GDM1 (cell line): ENCODE data around the gene GPR157.
A peak's percentile ranks its signal among the peaks of the same experiment; 100 is the strongest.

Experiments
- DNase-seq: peaks from one replicate; lab custom pipeline; 2025; lab: John Stamatoyannopoulos, UW

The GPR157 gene

DNA sequence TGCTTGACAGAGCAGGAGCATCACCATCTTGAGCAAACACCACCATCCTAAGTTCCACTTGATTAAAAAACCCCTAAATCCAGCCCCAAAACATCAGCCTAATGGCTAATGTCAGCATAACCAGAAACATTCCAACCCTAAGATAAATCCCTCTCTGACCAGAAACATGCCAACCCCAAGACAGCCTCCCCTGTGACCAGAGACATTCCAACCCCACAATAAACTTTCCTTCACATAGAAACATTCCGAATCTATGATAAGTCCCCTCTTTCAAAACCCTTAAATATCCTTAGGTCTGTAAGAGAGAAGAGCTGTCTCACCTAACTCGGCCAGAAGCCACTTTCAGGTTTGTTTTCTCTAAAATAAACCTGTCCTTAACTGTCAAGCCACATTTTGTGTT is 42.1 kb downstream of the GPR157 start:
- DNase-seq, result no peak

DNA sequence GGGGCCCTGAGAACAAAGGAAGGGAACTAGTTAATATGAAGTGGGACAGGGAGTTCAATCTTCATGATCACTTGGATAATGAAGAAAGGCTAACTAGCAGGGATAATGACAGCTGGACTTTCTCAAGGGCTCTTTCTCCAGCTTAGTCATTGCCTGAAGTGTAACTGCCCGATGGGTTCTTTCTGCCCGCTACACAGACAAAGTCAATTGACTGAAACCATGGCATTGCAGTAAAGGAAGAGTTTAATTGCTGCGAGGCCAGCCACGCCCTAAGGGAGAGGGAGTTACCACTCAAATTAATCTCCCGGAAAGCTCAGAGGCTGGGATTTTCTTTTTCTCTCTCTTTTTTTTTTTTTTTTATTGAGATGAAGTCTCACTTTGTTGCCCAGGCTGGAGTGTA is 42.9 kb downstream of the GPR157 start:
- DNase-seq, result no peak

DNA sequence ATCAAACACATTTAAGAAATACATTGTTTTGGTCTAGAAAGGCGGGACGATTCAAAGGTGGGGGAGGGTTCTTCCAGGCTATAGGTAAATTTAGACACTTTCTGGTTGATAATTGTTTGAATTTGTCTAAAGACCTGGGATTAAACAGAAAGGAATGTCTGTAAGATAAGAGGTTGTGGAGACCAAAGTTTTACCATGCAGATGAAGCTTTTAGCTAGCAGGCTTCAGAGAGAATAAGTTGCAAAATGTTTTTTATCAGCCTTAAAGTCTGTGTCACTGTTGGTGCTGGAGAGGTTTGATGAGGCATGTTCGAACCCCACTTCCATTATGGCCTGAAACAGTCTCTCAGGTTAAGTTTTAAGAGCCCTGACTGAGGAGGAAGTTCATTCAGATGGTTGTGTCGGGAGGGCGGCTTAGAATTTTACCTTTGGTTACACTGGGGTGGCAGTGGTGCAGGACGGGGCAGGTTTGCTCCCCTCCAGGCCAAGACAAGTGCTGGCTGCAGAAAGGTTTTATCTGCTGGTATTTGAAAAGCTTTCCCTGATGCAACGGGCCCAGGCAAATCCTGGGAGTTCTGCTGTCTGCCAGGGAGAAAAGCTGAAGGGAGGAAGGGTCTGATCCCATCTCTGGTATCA is 43.5 kb downstream of the GPR157 start:
- no peak for DNase-seq

DNA sequence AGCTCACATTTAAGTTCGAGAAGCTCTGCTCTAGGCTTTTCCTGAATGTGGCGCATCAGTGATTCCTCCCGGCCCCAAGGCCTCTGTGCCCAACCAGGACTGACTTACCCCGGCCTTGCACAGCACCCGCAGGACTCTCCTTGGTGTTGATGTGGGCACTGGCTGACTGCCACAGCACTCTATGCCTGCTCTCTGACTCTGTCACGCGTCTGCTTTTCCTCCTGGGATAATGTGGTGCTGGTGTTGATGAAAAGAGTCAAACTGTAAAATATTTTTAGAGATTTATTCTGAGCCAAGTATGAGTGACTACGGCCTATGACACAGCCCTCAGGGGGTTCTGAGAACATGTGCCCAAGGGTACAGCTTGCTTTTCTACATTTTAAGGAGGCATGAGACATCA is 44.0 kb downstream of the GPR157 start:
- DNase-seq, result no peak

DNA sequence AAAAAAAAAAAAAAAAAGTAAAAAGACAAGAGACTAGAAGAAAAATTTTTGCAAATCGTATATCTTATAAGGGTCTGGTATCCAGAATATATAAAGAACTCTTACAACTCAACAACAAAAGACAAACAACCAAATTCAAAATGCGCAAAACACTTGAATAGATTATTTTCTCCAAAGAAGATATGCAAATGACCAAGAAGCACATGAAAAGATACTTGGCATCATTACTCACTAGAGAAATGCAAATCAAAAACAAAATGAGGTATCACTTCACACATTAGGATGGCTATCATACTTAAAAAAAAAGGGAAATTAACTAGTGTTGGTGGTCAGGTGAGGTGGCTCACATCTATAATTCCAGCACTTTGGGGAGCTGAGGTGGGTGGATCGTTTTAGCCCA is 47.4 kb downstream of the GPR157 start:
- DNase-seq, result no peak

DNA sequence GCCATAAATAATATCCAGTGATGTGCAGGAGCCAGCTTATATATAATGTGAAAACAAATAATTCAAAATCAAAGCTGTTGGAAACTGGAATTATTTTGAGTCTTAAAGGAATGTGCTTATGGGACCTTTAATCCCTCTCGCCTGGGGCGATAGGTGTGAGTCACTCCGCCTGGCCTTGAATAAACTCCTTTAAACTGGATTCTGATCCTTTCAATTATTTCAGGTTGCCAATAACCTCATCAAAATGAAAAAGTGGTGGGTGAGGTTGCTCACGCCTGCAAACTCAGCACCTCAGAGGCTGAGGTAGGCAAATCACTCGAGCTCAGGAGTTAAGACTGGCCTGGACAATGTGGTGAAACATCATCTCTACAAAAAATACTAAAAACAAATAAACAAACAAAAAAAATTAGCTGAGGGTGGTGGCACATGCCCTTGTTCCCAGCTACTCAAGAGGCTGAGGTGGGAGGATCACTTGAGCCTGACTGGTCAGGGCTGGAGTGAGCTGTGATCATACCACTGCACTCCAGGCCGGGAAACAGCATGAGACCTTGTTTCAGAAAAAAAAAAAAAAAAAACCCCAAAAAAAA is 48.1 kb downstream of the GPR157 start:
- DNase-seq, result no peak

DNA sequence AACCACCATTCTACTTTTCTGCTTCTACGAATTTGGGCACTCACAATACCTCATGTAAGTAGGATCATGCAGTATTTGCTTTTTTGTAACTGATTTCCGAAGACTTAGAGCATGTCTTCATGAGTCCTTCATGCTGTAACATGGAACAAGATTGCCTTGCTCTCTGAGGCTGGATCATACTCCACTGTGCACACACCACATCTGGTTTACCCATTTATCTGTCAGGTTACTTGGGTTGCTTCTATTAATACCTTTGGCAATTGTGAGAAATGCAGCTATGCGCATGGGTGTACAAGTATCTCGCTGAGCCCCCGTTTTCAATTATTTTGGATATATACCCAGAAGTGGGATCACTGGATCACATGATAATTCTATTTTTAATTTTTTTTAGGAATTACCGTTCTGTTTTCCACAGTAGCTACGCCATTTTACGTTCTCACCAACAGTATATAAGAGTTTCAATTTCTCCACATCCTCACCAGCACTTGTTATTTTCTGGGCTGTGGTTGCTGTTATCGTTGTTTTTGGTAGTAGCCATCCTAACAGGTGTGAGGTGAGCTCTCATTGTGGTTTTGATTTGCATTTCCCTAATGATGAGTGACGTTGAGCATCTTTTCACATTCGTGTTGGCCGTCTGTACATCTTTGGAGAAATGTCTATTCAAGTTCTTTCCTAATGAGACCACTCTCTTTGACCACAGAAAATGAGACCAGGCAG is 48.8 kb downstream of the GPR157 start:
- no peak for DNase-seq

DNA sequence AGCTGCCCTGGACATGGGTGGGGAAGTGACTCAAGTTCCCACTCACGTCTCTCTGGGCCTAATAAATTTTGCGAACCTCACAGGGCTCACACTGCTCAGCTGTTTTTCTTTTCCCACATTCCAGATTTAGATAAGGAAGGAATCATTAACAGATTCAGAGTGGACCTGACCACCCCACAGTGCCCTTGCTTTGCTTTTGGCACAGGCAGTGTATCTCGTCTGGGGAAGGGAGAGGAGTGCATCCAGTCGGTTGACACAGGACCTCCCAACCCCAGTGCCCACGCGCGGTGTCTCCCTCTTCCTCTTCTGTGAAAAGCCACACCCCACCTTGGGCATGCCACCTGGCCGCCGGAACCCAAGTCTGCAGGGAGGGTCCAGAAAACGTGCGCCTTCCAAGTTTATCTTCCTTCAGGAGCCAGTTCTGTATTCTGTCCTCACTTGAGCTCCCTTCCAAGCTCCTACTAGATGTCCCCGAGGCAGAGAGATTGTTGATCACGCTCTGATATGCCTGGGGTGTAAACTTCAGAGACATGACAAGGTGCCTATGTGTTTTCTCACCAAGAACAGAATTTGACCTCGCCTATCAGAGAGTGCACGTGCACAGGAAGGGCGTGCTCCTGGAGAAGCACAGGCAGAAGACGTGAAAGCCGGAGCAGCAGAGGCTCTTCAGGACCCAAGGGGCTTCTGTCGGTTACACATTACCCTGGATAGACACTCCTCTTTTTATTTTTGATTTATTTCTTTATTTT is 50.0 kb downstream of the GPR157 start:
- no peak for DNase-seq

DNA sequence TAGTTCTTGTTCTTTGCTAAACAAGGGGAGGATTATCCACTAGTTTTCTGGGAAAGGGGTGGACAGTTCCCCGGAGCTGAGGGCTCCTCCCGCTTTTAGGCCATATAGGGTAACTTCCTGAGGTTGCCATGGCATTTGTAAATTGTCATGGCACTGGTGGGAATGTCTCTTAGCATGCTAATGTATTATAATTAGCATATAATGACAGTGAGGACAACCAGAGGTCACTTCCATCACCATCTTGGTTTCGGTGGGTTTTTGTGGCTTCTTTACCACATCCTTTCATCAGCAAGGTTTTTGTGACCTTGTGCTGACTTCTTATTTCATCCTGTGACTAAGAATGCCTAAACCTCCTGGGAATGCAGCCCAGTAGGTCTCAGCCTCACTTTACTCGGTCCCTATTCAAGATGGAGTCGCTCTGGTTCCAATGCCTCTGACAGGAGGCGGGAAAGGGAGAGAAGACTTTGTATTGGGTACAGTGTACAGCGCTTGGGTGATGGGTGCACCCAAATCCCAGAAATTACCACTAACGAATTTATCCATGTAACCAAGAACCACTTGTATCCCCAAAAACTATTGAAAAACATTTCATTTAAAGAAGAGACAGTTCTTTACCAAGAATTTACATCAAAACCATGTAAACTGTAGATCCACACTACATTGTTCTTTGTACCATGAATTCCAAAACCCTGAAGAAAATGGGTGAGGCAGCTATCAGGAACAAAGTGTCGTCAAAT is 50.7 kb downstream of the GPR157 start:
- peak; percentile 21 for DNase-seq

DNA sequence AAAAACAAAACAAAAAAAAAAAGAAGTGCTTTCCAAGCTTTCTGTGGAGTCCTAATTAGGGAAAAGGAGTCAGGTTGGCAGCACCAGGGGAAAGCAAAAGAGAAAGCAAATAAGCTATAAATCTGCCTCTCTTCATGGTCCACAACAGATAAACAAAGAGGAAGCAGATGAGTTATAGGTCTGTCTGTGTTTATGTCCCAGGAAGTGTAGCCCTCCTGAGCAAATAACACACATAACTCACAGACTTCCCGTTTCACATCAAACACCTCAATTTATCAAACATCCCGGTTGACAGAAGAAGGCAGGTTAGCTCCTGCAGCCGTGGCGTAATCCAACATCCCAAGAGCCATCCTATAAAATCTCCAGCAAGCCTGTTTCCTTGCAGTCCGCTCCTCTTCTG is 53.9 kb downstream of the GPR157 start:
- peak; percentile 33 for DNase-seq

DNA sequence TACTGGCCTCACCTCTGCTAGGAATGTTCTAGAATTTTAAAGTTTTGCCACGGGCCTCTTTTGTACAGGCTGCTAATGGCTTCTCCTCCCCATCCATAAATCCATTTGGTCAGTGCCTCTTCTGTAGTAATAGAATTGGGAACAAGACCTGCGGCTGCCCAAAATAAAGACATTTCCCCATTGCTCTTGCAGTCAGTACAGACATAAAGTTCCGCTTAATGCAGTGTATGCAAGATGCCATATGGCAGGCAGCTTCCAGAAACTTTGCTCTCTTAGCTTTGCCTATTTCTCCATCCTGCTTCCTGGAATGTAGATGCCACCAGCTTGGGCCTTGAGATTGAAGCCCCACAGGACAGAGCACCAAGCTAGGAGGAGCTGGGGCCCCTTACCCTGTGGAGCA is 55.8 kb downstream of the GPR157 start:
- no peak for DNase-seq

DNA sequence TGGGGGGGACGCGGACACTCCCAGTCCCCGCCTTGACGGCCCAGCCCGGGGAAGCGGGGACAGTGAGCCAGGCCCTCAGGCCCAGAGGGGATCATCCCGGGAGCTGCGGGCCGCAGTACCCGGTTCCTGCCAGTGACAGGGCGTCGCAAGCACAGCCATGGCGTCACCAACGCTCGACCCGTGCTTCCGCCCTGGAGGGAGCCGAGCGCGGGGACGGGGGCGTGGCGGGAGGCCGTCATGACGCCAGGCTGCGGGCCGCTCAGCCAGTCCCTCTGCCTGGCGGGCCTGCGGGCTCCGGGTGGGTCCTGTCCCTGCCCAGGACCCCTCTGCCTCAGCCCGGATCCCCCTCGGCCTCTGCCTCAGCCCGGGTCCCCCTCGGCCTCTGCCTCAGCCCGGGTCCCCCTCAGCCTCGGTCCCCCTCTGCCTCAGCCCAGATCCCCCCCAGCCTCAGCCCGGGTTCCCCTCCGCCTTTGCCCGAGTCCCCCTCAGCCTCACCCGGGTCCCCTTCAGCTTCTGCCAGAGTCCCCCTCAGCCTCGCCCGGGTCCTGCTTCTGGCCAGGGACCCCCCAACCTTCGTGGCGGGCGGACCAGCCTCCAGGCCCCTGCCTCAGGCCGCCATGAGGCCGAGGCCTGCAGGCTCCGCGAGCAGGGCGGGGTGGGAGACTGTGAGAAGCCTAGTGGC is 57.2 kb downstream of the GPR157 start:
- DNase-seq, result no peak

DNA sequence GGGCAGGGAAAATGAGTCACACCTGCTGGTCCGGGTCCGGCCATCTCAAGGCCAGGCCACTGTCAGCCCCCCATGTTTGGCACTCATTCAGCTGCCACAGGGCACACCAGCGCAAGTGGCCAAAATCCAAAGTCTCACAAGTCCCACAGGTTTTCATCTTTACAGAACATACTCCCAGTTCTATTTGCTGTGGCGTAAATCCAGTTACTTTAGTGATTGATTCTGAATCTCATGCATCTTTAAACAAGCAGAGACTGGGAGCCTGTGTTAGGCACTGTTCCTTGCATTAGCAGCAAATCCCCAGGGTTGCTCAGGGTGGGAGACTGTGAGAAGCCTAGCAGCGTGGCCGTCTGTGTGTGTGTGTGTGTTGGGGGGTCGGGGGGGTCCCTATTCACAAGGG is 58.4 kb downstream of the GPR157 start:
- DNase-seq, result no peak

DNA sequence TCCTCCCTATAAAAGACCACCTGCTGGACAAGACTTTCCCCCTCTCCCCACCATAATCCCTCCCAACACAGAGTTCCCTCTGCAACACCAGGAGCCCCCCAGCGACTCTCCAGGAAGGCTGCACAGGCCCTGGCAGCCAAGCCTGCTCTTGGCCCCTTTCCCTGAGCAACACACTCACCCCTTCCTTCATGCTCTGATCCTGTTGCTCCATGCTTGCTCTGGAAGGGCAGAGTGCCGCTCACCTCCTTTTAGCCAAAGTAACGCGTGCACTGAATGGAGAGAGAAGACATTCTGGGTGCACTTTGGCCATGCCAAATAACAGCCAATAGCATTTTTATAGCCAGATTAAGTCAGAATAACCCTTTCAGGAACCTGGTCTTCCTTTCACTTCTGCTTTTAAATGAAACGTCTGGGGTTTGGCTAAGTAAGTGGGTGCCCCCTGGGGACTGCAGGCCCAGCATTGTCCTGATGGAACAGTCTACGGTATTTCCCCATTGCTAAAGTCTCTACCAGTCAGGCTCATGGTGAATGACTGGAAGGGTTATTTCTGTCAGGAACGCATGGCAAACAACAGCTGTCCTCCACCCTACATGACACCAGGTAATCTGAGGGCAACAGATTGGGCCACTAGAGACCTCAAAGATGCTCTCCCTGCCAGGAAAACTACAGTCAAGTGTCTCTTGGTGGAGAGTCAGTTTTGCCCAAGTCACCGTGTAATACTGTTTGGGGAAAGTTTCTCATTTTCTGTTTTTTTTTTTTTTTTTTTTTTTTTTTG is 59.4 kb downstream of the GPR157 start, which contains the start of gene SLC2A5:
TSS of gene SLC2A5 (minus strand) at position 310 of the 775 bp plus-strand sequence. CDS start at position 211, 99 bp downstream.
- DNase-seq, result peak; percentile 51

DNA sequence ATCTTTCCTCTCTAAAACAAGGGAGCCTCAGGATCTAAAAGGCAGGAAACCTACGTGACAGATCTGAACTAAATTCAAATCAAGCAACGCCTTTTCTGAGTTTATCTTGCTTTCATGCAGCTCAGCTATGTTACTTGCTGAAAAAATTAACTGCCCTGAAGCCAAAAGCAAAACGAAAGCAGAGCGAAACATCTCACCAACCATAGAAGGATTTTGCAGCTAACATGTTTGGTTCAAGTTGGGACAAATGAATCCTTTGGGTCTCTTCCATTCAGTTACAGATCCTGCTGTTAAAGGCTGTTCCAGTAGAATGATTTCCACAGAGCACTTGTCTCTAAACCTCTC is 59.9 kb downstream of the GPR157 start:
- DNase-seq, result no peak

DNA sequence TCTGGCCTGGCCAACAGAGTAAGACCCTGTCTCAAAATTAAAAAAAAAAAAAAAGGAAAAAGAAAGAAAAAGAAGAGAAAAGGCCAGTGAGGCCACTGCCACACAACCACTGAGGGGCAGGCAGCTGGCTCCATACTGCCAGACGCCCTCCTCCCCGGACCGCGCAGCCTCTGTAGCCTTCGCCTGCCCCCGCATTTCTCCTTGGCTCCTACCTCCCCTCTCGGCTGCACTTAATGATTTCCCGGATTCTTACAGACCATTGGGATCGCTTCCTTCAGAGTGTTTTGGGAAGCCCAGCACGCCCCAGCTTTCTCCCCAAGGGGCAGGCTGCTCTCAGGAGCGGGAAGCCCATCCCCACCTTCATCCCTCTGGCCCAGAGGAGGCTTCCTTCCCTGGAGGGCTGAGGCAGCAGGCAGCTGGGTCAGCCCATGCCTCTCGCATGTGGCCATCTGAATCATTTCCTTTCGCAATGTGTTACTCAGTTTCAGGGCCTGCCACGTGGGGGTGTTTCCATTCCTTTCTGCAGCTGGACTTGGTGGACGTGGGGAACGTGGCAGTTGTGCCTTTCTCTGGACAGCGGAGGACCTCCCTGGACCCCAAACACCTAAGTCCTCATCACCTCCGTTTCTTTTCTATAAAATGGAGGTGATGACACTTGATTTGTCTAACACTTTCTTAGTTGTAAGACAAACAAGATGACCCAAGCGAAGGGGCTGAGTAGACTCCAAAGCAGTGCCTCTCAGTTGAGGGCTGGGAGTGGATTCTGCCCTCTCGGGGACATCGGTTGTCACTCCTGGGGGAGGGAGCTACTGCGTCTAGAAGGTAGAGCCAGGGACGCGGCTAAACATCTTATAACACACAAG is 61.7 kb downstream of the GPR157 start:
- no peak for DNase-seq

DNA sequence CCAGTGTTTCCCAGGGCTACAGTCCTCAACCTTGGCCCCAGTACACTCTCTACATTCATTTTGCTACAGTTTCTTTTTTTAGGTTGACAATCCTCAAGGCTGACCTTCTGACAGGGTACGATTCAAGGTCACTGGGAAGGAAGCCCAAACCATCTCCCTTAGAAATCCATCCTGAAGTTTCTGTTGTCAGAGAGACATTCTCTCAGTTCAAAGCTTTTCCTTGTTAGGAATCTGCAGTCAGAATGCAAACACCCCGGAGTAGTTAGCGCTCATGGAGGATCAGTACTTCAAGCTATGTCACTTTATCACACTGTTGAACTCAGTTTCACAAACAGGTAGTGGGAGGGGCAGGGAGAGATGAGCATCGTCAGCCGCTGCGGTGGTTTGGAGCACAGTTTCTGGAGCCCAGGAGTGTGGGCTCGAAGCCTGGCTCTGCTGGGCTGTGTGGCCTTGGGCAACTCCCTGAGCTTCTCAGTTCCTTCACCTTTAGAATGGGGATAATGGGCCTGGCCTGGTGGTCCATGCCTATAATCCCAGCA is 63.6 kb downstream of the GPR157 start:
- no peak for DNase-seq

DNA sequence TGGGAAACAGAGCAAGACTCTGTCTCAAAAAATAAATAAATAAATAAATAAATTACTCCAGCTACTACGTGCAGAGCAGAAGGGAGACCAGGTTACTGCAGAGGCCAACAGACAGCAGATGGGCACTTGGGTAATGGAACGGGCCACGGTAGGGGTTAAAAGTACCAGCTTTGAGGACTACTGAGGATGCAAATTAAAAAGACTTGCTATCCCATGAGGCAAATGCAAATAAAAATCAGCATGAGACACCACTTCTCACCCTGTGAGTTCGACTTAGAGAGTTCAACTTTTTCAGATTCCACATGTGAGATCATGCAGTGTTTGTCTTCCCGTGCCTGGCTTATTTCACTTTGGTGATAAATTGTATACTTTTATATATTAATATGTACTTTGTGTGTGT is 66.1 kb downstream of the GPR157 start:
- DNase-seq, result no peak

DNA sequence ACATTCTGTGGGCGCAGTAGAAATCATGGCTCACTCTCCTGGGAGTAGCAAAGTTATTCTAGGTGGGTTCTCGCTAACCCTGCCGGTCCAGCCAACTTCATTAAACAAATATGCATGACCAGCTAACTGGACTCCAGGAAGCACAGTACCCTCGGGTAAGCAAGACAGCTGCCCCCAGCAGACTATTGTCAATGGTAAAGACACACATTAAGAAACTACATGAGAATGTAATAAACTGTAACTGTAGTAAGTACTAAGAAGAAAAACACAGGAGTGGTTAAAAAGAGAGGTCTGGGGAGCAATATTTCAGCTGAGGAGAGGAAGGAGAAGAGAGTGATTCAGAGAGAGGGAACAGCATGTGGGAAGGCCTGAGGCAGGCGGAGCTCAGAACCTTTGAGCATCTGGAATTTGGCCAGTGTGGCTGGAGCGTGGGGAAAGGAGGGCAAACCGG is 66.9 kb downstream of the GPR157 start:
- DNase-seq, result no peak
